Measurements from ENCODE around the gene OLAH. TPM values are rescaled to one million over a fixed set of nuclear protein-coding genes. Genes with fewer than 3 reads are reported as not detected.
A peak's percentile ranks its signal among the peaks of the same experiment; 100 is the strongest.

OLAH gene
- total RNA-seq, 4 donors from 2014 or later: 0.26 to 5.6 (median 5.3) TPM; not detected in 1

GRCh38 chr10:15096661-15097010 lies 52.9 kb downstream of the OLAH start:
- TF ChIP-seq CTCF (IDR thresholded peaks at IDR 0.05): no peak
- no peak for TF ChIP-seq POLR2AphosphoS5 (IDR thresholded peaks at IDR 0.05)
- no peak for TF ChIP-seq EP300 (IDR thresholded peaks at IDR 0.05)
- TF ChIP-seq POLR2A (IDR thresholded peaks at IDR 0.05): no peak
- Histone ChIP-seq H3K4me1 (peaks cover 26% of the 10 kb centered on the region), H3K36me3 (peaks cover 4% of the 10 kb centered on the region), H3K4me3 (peak overlapping the region; percentile 89), H3K27me3 (no peaks in the 10 kb centered on the region), H3K9me3 (no peaks in the 10 kb centered on the region), H3K27ac (peak overlapping the region; percentile 97)
- WGBS: 0% methylated on average over 11 of the region's 11 CpGs
- no peak for DNase-seq (ENCODE audit: low spot score in 2 of 2)

- Histone ChIP-seq H3K4me3 (peak within 1 kb of the TSS; percentile 89), H3K27ac (peak within 1 kb of the TSS; percentile 97), H3K9me3 (no peaks in the 10 kb centered on the region), H3K4me1 (peaks cover 26% of the 10 kb centered on the region), H3K27me3 (no peaks in the 10 kb centered on the region), H3K36me3 (peaks cover 6% of the 10 kb centered on the region)
- peak; percentile 97 to 98 for DNase-seq (ENCODE audit: low spot score in 2 of 2)
- TF ChIP-seq POLR2A (IDR thresholded peaks at IDR 0.05) (peak in 1 of 2 donors; percentile 65), EP300 (IDR thresholded peaks at IDR 0.05) (no peak), POLR2AphosphoS5 (IDR thresholded peaks at IDR 0.05) (peak in 2 of 3 donors; percentile 5 to 68)
- 0% methylated on average over 35 of the region's 84 CpGs for WGBS
Observed at GRCh38 chr10:15097011-15097812, 53.5 kb downstream of the OLAH start, which contains the start of gene RPP38. Gene RPP38 (plus strand): TSS chr10:15097355. CDS start chr10:15103315, 5,960 bp downstream.

- Histone ChIP-seq H3K4me1 (peaks cover 26% of the 10 kb centered on the region), H3K36me3 (peaks cover 31% of the 10 kb centered on the region), H3K4me3 (no peak overlapping the region), H3K27ac (no peak overlapping the region), H3K27me3 (no peaks in the 10 kb centered on the region), H3K9me3 (no peaks in the 10 kb centered on the region)
- no peak for DNase-seq (ENCODE audit: low spot score in 2 of 2)
- WGBS: 88% methylated on average over 4 of the region's 4 CpGs
- TF ChIP-seq CTCF (IDR thresholded peaks at IDR 0.05): no peak
- TF ChIP-seq POLR2A (IDR thresholded peaks at IDR 0.05): no peak
- TF ChIP-seq EP300 (IDR thresholded peaks at IDR 0.05): no peak
- TF ChIP-seq POLR2AphosphoS5 (IDR thresholded peaks at IDR 0.05): no peak
Observed at GRCh38 chr10:15099886-15100285, 56.1 kb downstream of the OLAH start.

GRCh38 chr10:15103513-15103912 lies 59.8 kb downstream of the OLAH start:
- peaks cover 43% of the 10 kb centered on the region for H3K36me3 ChIP-seq
- no peak overlapping the region for H3K27ac ChIP-seq
- TF ChIP-seq CTCF (IDR thresholded peaks at IDR 0.05) (no peak), EP300 (IDR thresholded peaks at IDR 0.05) (no peak), POLR2A (IDR thresholded peaks at IDR 0.05) (no peak), POLR2AphosphoS5 (IDR thresholded peaks at IDR 0.05) (no peak)
- peaks cover 17% of the 10 kb centered on the region for H3K4me1 ChIP-seq
- 89% methylated on average over 9 of the region's 9 CpGs for WGBS
- H3K9me3 ChIP-seq: no peaks in the 10 kb centered on the region
- DNase-seq (ENCODE audit: low spot score in 2 of 2): no peak
- H3K4me3 ChIP-seq: no peak overlapping the region
- H3K27me3 ChIP-seq: no peaks in the 10 kb centered on the region

GRCh38 chr10:15106352-15107013 lies 62.7 kb downstream of the OLAH start:
- no peaks in the 10 kb centered on the region for H3K4me1 ChIP-seq
- H3K4me3 ChIP-seq: no peak overlapping the region
- TF ChIP-seq EP300 (IDR thresholded peaks at IDR 0.05): no peak
- TF ChIP-seq POLR2A (IDR thresholded peaks at IDR 0.05): no peak
- no peak for TF ChIP-seq POLR2AphosphoS5 (IDR thresholded peaks at IDR 0.05)
- peak; percentile 86 to 88 for TF ChIP-seq CTCF (IDR thresholded peaks at IDR 0.05)
- H3K9me3 ChIP-seq: no peaks in the 10 kb centered on the region
- H3K27ac ChIP-seq: no peak overlapping the region
- WGBS: 50% methylated on average over 8 of the region's 8 CpGs
- no peaks in the 10 kb centered on the region for H3K27me3 ChIP-seq
- peaks cover 62% of the 10 kb centered on the region for H3K36me3 ChIP-seq
- DNase-seq (ENCODE audit: low spot score in 2 of 2): peak in 1 of 2 donors; percentile 75

Measured in suprapubic skin (tissue), 4 donors.